Keratinocyte (primary cell): ENCODE measurements around the gene BET1.

Experiments
- EZH2 ChIP-seq: IDR thresholded peaks from one replicate; pipeline ENCODE4 v1.6.1; 2012; ENCODE audit warnings: inconsistent platforms, mild to moderate bottlenecking, low read length, moderate library complexity
- TF ChIP-seq, protein P1 (sequence below), 3 experiments: IDR thresholded peaks in 1 of 3; conservative IDR thresholded peaks in 1 of 3; optimal IDR thresholded peaks in 1 of 3; 2 replicates in 2 of 3; 3 replicates in 1 of 3; pipeline versions ENCODE3 to v1.5.1; 2011; ENCODE audit warnings: low read length in 3 of 3, mild to moderate bottlenecking in 3 of 3, moderate library complexity in 2 of 3, control low read depth in 1 of 3, inconsistent platforms in 1 of 3; ENCODE audit not compliant: insufficient read depth in 2 of 3; ENCODE audit errors: extremely low read depth in 1 of 3

DNA sequence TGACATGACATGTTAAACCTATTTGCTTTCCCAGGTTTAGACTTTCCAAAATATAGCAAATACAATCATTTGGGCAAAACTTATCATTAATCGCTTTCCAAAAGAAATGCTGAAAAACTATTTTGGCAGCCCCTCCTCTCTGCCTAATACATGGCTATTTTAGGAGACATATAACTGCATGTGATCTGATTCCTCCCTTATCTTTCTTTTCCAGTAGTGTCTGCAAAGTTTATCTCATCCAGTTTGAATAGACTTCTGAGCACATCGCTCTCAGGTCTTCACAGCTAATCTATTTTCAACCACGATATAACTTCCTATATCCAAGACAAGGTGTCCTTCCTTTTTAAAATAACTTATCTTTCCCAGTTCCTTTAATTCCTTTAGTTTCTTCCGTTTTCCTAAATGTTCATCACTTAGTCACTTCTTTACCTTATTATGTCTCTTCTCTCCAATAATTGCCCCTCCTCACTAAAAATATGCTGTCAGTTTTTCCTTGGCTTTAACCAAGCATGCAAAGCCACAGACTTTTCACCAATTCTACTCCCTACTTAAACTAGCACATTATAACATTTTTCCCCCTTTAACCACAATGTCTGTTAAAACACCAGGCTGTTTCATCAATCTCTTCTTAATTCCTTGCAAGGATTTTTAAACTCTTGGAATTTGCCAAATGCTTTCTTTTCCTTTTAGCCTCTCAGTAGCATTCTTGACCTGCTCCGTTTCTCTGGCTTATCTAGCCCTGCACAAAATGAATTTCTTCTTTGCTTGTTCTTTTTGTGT, 58.2 kb downstream of the BET1 start:
- no peak for TF ChIP-seq EZH2
- TF ChIP-seq, protein P1, sequence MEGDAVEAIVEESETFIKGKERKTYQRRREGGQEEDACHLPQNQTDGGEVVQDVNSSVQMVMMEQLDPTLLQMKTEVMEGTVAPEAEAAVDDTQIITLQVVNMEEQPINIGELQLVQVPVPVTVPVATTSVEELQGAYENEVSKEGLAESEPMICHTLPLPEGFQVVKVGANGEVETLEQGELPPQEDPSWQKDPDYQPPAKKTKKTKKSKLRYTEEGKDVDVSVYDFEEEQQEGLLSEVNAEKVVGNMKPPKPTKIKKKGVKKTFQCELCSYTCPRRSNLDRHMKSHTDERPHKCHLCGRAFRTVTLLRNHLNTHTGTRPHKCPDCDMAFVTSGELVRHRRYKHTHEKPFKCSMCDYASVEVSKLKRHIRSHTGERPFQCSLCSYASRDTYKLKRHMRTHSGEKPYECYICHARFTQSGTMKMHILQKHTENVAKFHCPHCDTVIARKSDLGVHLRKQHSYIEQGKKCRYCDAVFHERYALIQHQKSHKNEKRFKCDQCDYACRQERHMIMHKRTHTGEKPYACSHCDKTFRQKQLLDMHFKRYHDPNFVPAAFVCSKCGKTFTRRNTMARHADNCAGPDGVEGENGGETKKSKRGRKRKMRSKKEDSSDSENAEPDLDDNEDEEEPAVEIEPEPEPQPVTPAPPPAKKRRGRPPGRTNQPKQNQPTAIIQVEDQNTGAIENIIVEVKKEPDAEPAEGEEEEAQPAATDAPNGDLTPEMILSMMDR (optimal IDR thresholded peaks at IDR 0.05 in 1 of 3, IDR thresholded peaks at IDR 0.05 in 1 of 3, conservative IDR thresholded peaks at IDR 0.05 in 1 of 3; ENCODE audit: extremely low read depth in 1 of 3, insufficient read depth in 2 of 3, low read length in 3 of 3), result no peak
